ENCODE measurements around the gene ZDHHC11. TPM values are rescaled to one million over a fixed set of nuclear protein-coding genes. Genes with fewer than 3 reads are reported as not detected.
"Not testable (repeated sequence)": the region's sequence is repeated elsewhere in the genome, so short reads cannot be mapped to it uniquely, and the experiment has no call there.

The ZDHHC11 gene
- total and polyA plus RNA-seq, 2 donors, result 1.1 to 9.6 TPM

- Histone ChIP-seq H3K27ac (ENCODE audit: low read depth in 1 of 2, low read length in 1 of 2) (no peak overlapping the region), H3K4me3 (ENCODE audit: low read length in 2 of 2) (no peak overlapping the region), H3K27me3 (ENCODE audit: control insufficient read depth in 2 of 2, insufficient read depth in 1 of 2, low read length in 1 of 2) (peaks cover 0 to 11% of the 10 kb centered on the region in 2 donors), H3K4me1 (ENCODE audit: control insufficient read depth in 2 of 2, insufficient read depth in 2 of 2, low read length in 2 of 2) (peaks cover 0 to 17% of the 10 kb centered on the region in 2 donors), H3K36me3 (ENCODE audit: control insufficient read depth in 2 of 2, insufficient read depth in 2 of 2, low read length in 1 of 2) (no peaks in the 10 kb centered on the region), H3K9me3 (ENCODE audit: control insufficient read depth in 2 of 2, insufficient read depth in 1 of 2, low read length in 1 of 2) (no peaks in the 10 kb centered on the region)
- 93% methylated on average over 15 of the region's 15 CpGs for WGBS
- no peak for DNase-seq (ENCODE audit: low read depth in 6 of 9, low spot score in 9 of 9)
Observed at GRCh38 chr5:758698-759053, 92.1 kb downstream of the ZDHHC11 start.

DNA sequence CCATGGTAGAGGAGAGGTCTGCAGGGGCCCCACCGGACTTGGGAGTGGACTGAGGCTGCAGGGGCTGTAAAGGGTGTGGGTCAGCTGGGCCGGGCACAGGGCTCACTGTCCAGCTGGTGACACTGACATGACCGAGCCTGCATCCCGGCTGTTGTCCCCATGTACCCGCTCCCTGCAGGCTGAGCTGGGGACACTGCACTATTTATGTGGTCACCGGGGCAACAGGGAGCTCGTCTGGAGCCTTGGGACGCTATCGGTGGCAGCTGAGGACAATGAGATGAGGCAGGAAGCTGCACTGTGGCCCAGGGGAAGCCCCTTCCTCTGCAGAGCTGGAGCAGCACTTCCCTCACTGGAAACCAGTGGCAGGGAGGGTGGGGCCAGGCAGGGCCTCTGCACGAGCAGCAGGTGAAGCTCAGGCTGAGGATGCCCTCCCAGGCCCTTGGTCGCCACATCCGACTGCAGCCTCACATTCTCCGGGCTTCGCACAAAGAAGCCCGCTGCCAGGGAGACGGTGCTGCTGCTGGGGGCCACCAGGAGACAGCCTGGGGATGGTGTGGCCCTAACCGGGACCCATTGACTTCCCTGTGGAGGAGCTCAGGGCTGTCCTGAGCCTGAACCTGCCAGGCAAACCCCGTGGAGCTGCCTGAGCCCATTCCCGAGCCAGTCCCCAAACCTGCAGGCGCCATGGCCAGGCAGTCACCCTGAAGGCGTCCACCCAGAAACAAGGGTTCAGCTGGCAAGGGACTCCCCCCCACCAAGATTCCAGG, 92.7 kb downstream of the ZDHHC11 start:
- 82% methylated on average over 21 of the region's 21 CpGs for WGBS
- no peak overlapping the region for H3K27ac ChIP-seq (ENCODE audit: low read depth in 1 of 2, low read length in 1 of 2)
- DNase-seq (ENCODE audit: low read depth in 6 of 9, low spot score in 9 of 9), result peak in 1 of 9 donors; percentile 39

DNA sequence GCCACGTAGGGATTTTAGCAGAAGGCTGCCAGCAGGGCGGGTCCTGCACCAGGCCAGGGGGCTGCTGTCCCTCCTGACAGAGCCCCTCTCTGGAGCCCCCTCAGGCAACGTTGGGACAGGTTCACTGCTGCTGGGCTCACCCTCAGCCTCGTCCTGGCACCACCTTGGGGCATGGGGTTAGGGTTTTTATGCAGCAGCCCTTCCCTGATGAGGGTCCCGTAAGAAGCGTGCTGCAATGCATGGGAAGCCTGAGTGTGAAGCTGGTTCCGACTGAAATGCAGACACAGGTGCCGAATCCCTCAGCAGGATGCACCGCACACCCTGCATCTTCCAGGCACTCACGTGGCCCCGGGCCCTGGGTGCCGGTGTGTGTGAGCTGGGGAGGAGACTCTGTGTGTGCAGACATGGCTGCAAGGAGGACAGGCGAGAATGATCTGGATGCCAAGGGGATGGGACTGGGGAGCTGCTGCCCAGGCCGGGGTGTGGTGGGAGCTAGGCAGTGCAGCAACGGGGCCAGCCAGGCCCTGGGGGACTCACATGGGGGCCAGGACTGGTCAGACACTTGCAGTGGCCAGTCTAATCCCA, 93.3 kb downstream of the ZDHHC11 start:
- no peak for DNase-seq (ENCODE audit: low read depth in 6 of 9, low spot score in 9 of 9)
- Histone ChIP-seq H3K4me1 (ENCODE audit: control insufficient read depth in 2 of 2, insufficient read depth in 2 of 2, low read length in 2 of 2) (peaks cover 0 to 17% of the 10 kb centered on the region in 2 donors), H3K4me3 (ENCODE audit: low read length in 2 of 2) (no peak overlapping the region), H3K36me3 (ENCODE audit: control insufficient read depth in 2 of 2, insufficient read depth in 2 of 2, low read length in 1 of 2) (no peaks in the 10 kb centered on the region), H3K27ac (ENCODE audit: low read depth in 1 of 2, low read length in 1 of 2) (no peak overlapping the region), H3K9me3 (ENCODE audit: control insufficient read depth in 2 of 2, insufficient read depth in 1 of 2, low read length in 1 of 2) (no peaks in the 10 kb centered on the region), H3K27me3 (ENCODE audit: control insufficient read depth in 2 of 2, insufficient read depth in 1 of 2, low read length in 1 of 2) (peaks cover 0 to 11% of the 10 kb centered on the region in 2 donors)
- WGBS, result 95% methylated on average over 15 of the region's 15 CpGs

More for the DNA sequence above, 92.7 kb downstream of the ZDHHC11 start:
- no peaks in the 10 kb centered on the region for H3K9me3 ChIP-seq (ENCODE audit: control insufficient read depth in 2 of 2, insufficient read depth in 1 of 2, low read length in 1 of 2)
- peaks cover 0 to 17% of the 10 kb centered on the region in 2 donors for H3K4me1 ChIP-seq (ENCODE audit: control insufficient read depth in 2 of 2, insufficient read depth in 2 of 2, low read length in 2 of 2)
- peaks cover 0 to 11% of the 10 kb centered on the region in 2 donors for H3K27me3 ChIP-seq (ENCODE audit: control insufficient read depth in 2 of 2, insufficient read depth in 1 of 2, low read length in 1 of 2)
- no peak overlapping the region for H3K4me3 ChIP-seq (ENCODE audit: low read length in 2 of 2)
- H3K36me3 ChIP-seq (ENCODE audit: control insufficient read depth in 2 of 2, insufficient read depth in 2 of 2, low read length in 1 of 2), result no peaks in the 10 kb centered on the region

- WGBS, result 78% methylated on average over 11 of the region's 11 CpGs
- Histone ChIP-seq H3K27ac (ENCODE audit: low read depth in 1 of 2, low read length in 1 of 2) (no peak overlapping the region), H3K36me3 (ENCODE audit: control insufficient read depth in 2 of 2, insufficient read depth in 2 of 2, low read length in 1 of 2) (no peaks in the 10 kb centered on the region), H3K9me3 (ENCODE audit: control insufficient read depth in 2 of 2, insufficient read depth in 1 of 2, low read length in 1 of 2) (no peaks in the 10 kb centered on the region), H3K4me1 (ENCODE audit: control insufficient read depth in 2 of 2, insufficient read depth in 2 of 2, low read length in 2 of 2) (peaks cover 0 to 17% of the 10 kb centered on the region in 2 donors), H3K4me3 (ENCODE audit: low read length in 2 of 2) (no peak overlapping the region), H3K27me3 (ENCODE audit: control insufficient read depth in 2 of 2, insufficient read depth in 1 of 2, low read length in 1 of 2) (peaks cover 0 to 11% of the 10 kb centered on the region in 2 donors)
- no peak for DNase-seq (ENCODE audit: low read depth in 6 of 9, low spot score in 9 of 9)
Observed at GRCh38 chr5:756865-757345, 93.9 kb downstream of the ZDHHC11 start.

DNA sequence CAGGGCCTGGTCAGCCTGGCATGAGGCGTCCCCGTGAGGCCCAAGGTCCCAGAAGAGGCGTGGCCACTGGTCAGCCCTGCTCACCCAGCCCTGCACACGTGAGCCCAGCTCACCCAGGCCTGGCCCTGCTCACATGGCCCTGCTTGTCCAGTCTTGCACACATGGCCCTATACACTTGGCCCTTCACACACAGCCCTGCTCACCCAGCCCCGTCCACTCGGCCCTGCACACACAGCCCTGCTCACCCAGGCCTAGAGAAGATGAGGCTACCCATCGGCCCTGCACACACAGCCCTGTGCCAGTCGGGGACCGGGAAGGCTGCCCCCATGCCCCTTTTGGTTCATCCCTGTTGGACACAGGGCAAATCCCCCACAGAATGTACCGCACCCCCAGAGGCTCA, 94.6 kb downstream of the ZDHHC11 start:
- WGBS, result 96% methylated on average over 10 of the region's 10 CpGs
- no peak for DNase-seq (ENCODE audit: low read depth in 6 of 9, low spot score in 9 of 9)
- no peak overlapping the region for H3K4me3 ChIP-seq (ENCODE audit: low read length in 2 of 2)
- peaks cover 0 to 17% of the 10 kb centered on the region in 2 donors for H3K4me1 ChIP-seq (ENCODE audit: control insufficient read depth in 2 of 2, insufficient read depth in 2 of 2, low read length in 2 of 2)
- peaks cover 0 to 11% of the 10 kb centered on the region in 2 donors for H3K27me3 ChIP-seq (ENCODE audit: control insufficient read depth in 2 of 2, insufficient read depth in 1 of 2, low read length in 1 of 2)
- no peaks in the 10 kb centered on the region for H3K36me3 ChIP-seq (ENCODE audit: control insufficient read depth in 2 of 2, insufficient read depth in 2 of 2, low read length in 1 of 2)
- no peak overlapping the region for H3K27ac ChIP-seq (ENCODE audit: low read depth in 1 of 2, low read length in 1 of 2)
- H3K9me3 ChIP-seq (ENCODE audit: control insufficient read depth in 2 of 2, insufficient read depth in 1 of 2, low read length in 1 of 2), result no peaks in the 10 kb centered on the region

- not testable (repeated sequence) for H3K27ac ChIP-seq (ENCODE audit: low read depth in 1 of 2, low read length in 1 of 2); H3K9me3 ChIP-seq (ENCODE audit: control insufficient read depth in 2 of 2, insufficient read depth in 1 of 2, low read length in 1 of 2); H3K4me3 ChIP-seq (ENCODE audit: low read length in 2 of 2); DNase-seq (ENCODE audit: low read depth in 6 of 9, low spot score in 9 of 9); H3K27me3 ChIP-seq (ENCODE audit: control insufficient read depth in 2 of 2, insufficient read depth in 1 of 2, low read length in 1 of 2); H3K36me3 ChIP-seq (ENCODE audit: control insufficient read depth in 2 of 2, insufficient read depth in 2 of 2, low read length in 1 of 2)
- WGBS, result 66% methylated on average over 16 of the region's 16 CpGs
- peaks cover 0 to 13% of the 10 kb centered on the region in 2 donors for H3K4me1 ChIP-seq (ENCODE audit: control insufficient read depth in 2 of 2, insufficient read depth in 2 of 2, low read length in 2 of 2)
Observed at GRCh38 chr5:754143-754632, 96.6 kb downstream of the ZDHHC11 start.

- H3K27me3 ChIP-seq (ENCODE audit: control insufficient read depth in 2 of 2, insufficient read depth in 1 of 2, low read length in 1 of 2); H3K9me3 ChIP-seq (ENCODE audit: control insufficient read depth in 2 of 2, insufficient read depth in 1 of 2, low read length in 1 of 2); H3K36me3 ChIP-seq (ENCODE audit: control insufficient read depth in 2 of 2, insufficient read depth in 2 of 2, low read length in 1 of 2); H3K4me3 ChIP-seq (ENCODE audit: low read length in 2 of 2); H3K4me1 ChIP-seq (ENCODE audit: control insufficient read depth in 2 of 2, insufficient read depth in 2 of 2, low read length in 2 of 2); H3K27ac ChIP-seq (ENCODE audit: low read depth in 1 of 2, low read length in 1 of 2); DNase-seq (ENCODE audit: low read depth in 6 of 9, low spot score in 9 of 9): not testable (repeated sequence)
- 88% methylated on average over 16 of the region's 19 CpGs for WGBS
Observed at GRCh38 chr5:753567-754142, 97.1 kb downstream of the ZDHHC11 start.

GRCh38 chr5:752532-753115, 98.2 kb downstream of the ZDHHC11 start:
- not testable (repeated sequence) for H3K4me3 ChIP-seq (ENCODE audit: low read length in 2 of 2); H3K27ac ChIP-seq (ENCODE audit: low read depth in 1 of 2, low read length in 1 of 2); H3K36me3 ChIP-seq (ENCODE audit: control insufficient read depth in 2 of 2, insufficient read depth in 2 of 2, low read length in 1 of 2); H3K9me3 ChIP-seq (ENCODE audit: control insufficient read depth in 2 of 2, insufficient read depth in 1 of 2, low read length in 1 of 2); H3K4me1 ChIP-seq (ENCODE audit: control insufficient read depth in 2 of 2, insufficient read depth in 2 of 2, low read length in 2 of 2); DNase-seq (ENCODE audit: low read depth in 6 of 9, low spot score in 9 of 9); H3K27me3 ChIP-seq (ENCODE audit: control insufficient read depth in 2 of 2, insufficient read depth in 1 of 2, low read length in 1 of 2)
- 72% methylated on average over 19 of the region's 20 CpGs for WGBS

DNA sequence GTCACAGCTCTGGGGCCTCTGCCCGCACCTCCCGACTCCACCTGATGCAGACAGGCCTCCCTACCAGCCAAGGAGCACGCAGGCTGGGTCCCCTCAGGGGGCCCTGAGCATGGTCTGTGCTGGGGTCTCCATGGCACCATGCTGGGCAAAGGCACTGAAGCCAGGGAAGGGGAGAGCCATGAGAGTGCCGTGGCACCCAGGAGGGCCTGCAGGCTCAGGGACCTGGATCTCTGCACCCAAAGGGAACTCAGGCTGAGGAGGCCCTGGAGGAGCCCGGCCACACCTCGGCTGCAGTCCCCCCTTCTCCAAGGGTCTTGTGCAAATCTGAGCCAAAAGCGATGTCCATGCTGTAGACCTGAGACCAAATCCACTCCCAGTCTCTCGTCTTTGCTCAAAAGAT, 98.8 kb downstream of the ZDHHC11 start:
- not testable (repeated sequence) for H3K4me1 ChIP-seq (ENCODE audit: control insufficient read depth in 2 of 2, insufficient read depth in 2 of 2, low read length in 2 of 2); DNase-seq (ENCODE audit: low read depth in 6 of 9, low spot score in 9 of 9); H3K4me3 ChIP-seq (ENCODE audit: low read length in 2 of 2); H3K9me3 ChIP-seq (ENCODE audit: control insufficient read depth in 2 of 2, insufficient read depth in 1 of 2, low read length in 1 of 2); H3K36me3 ChIP-seq (ENCODE audit: control insufficient read depth in 2 of 2, insufficient read depth in 2 of 2, low read length in 1 of 2); H3K27ac ChIP-seq (ENCODE audit: low read depth in 1 of 2, low read length in 1 of 2); H3K27me3 ChIP-seq (ENCODE audit: control insufficient read depth in 2 of 2, insufficient read depth in 1 of 2, low read length in 1 of 2)
- 98% methylated on average over 7 of the region's 8 CpGs for WGBS
